Breast epithelium (tissue), 4 donors: ENCODE results near the gene TRMU. TPM values are rescaled to one million over a fixed set of nuclear protein-coding genes. Genes with fewer than 3 reads are reported as not detected.

Experiments used
- DNase-seq, 2 donors: peaks; one replicate each; pipeline ENCODE4 v3.0.0-alpha.2; 2019; ENCODE audit warnings: low spot score in 2 of 2
- H3K27ac ChIP-seq, 2 donors: fragments of 200-600 bp; sonication (generic) in 1 of 2; one replicate each; pipeline ENCODE4 v1.5.1; 2016 to 2019; ENCODE audit warnings: mild to moderate bottlenecking in 1 of 2
- H3K27me3 ChIP-seq, 2 donors: fragments of 200-600 bp; sonication (generic) in 1 of 2; one replicate each; pipeline versions ENCODE4 v1.5.1 to v1.6.0; 2017 to 2019; ENCODE audit warnings: control low read depth in 1 of 2, mild to moderate bottlenecking in 1 of 2
- H3K36me3 ChIP-seq: fragments of 200-600 bp; one replicate; pipeline ENCODE4 v1.5.1; 2019
- H3K4me1 ChIP-seq, 2 donors: fragments of 200-600 bp; sonication (generic); one replicate each; pipeline ENCODE4 v1.5.1; 2016 to 2019; ENCODE audit warnings: control low read depth in 1 of 2
- H3K4me3 ChIP-seq, 3 donors: fragments of 200-600 bp; sonication (generic); 1 replicate in 2 of 3; 2 replicates in 1 of 3; pipeline ENCODE4 v1.5.1; 2016 to 2019; ENCODE audit warnings: mild to moderate bottlenecking in 3 of 3, moderate library complexity in 2 of 3
- H3K9me3 ChIP-seq, 2 donors: fragments of 200-600 bp; sonication (generic) in 1 of 2; one replicate each; pipeline ENCODE4 v1.5.1; 2016 to 2019; ENCODE audit warnings: control low read depth in 1 of 2
- POLR2A ChIP-seq: fragments of 450-650 bp; IDR thresholded peaks from one replicate; pipeline ENCODE4 v1.6.1; 2016; ENCODE audit warnings: antibody characterized with exemption, mild to moderate bottlenecking, moderate library complexity
- POLR2AphosphoS5 ChIP-seq, 3 donors: sonication (generic); formaldehyde crosslinking; IDR thresholded peaks; one replicate each; pipeline ENCODE4 v1.6.1; 2017; ENCODE audit warnings: antibody characterized with exemption in 3 of 3
- intact Hi-C: fragments of 100-400 bp; cut with DNase I; formaldehyde crosslinking; loops from one replicate; pipeline ENCODE4 v1.15.1; 2023; ENCODE audit warnings: low total_unique reads
- total RNA-seq, 3 donors: library from RNA; depleted of rRNA; stranded (reverse); fragments of >200 nt; gene quantifications; one replicate each; pipeline ENCODE4 v1.1.0, GENCODE V29; 2016
- TF ChIP-seq, protein P1 (sequence below), 3 donors: fragments of 450-650 bp; IDR thresholded peaks; one replicate each; pipeline ENCODE4 v1.5.1; 2016 to 2017; ENCODE audit warnings: antibody characterized with exemption in 3 of 3, mild to moderate bottlenecking in 3 of 3, moderate library complexity in 3 of 3

The TRMU gene
- total RNA-seq, 3 donors from 2014 or later: 25.4 to 40.6 (median 37.6) TPM

DNA sequence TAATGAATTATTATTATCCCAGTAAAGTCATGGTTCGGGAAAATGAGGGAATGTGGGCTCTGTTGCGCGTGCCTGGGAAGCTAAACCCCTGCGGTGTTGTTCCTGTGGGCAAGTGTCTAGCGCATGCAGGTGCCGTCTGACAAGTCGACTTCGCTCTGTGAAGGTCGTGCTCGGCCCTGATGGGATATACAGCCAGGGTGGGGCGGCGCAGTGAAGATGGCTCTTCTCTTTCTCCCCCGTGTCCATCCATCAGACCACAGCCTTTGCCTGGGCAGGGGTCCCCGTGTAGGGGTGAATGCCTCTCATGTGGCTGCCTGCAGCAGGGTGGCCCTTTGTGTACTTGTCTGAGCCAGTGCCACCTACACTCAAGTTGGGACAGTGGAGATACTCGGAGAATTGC lies 12.8 kb upstream of the TRMU start:
- intact Hi-C loops: no loop called here
- H3K27ac ChIP-seq: no peak overlapping the region
- H3K36me3 ChIP-seq: no peaks in the 10 kb centered on the region
- H3K4me1 ChIP-seq: no peaks in the 10 kb centered on the region
- TF ChIP-seq, protein P1, sequence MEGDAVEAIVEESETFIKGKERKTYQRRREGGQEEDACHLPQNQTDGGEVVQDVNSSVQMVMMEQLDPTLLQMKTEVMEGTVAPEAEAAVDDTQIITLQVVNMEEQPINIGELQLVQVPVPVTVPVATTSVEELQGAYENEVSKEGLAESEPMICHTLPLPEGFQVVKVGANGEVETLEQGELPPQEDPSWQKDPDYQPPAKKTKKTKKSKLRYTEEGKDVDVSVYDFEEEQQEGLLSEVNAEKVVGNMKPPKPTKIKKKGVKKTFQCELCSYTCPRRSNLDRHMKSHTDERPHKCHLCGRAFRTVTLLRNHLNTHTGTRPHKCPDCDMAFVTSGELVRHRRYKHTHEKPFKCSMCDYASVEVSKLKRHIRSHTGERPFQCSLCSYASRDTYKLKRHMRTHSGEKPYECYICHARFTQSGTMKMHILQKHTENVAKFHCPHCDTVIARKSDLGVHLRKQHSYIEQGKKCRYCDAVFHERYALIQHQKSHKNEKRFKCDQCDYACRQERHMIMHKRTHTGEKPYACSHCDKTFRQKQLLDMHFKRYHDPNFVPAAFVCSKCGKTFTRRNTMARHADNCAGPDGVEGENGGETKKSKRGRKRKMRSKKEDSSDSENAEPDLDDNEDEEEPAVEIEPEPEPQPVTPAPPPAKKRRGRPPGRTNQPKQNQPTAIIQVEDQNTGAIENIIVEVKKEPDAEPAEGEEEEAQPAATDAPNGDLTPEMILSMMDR (IDR thresholded peaks at IDR 0.05): no peak
- TF ChIP-seq POLR2AphosphoS5 (IDR thresholded peaks at IDR 0.05) (no peak), POLR2A (no peak)
- no peaks in the 10 kb centered on the region for H3K27me3 ChIP-seq
- H3K4me3 ChIP-seq: no peak overlapping the region
- DNase-seq: no peak
- no peaks in the 10 kb centered on the region for H3K9me3 ChIP-seq

DNA sequence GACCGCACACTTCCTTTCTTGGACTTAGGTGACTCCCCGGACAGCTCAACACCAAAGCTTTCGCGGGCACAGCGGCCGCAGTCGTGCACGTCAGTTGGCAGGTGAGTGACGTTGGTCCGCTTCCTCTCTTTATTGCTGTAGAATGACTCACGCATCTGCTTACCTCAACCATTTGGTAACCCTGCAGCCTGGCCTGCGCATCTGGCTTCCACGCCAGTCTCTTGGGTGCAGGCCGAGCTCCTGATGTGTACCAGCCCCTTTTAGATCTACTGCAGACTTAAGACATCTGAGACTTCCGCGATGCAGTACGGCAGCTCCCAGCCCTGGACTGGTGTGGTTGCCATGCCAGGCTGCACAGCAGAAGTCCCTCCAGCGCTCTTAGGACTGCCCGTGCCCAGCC lies 12.4 kb upstream of the TRMU start:
- no peak overlapping the region for H3K27ac ChIP-seq
- no peaks in the 10 kb centered on the region for H3K27me3 ChIP-seq
- intact Hi-C loops: no loop called here
- DNase-seq: no peak
- H3K36me3 ChIP-seq: no peaks in the 10 kb centered on the region
- no peaks in the 10 kb centered on the region for H3K4me1 ChIP-seq
- H3K9me3 ChIP-seq: no peaks in the 10 kb centered on the region
- H3K4me3 ChIP-seq: no peak overlapping the region
- TF ChIP-seq, protein P1 (IDR thresholded peaks at IDR 0.05): no peak
- no peak for TF ChIP-seq POLR2AphosphoS5 (IDR thresholded peaks at IDR 0.05)
- no peak for TF ChIP-seq POLR2A

DNA sequence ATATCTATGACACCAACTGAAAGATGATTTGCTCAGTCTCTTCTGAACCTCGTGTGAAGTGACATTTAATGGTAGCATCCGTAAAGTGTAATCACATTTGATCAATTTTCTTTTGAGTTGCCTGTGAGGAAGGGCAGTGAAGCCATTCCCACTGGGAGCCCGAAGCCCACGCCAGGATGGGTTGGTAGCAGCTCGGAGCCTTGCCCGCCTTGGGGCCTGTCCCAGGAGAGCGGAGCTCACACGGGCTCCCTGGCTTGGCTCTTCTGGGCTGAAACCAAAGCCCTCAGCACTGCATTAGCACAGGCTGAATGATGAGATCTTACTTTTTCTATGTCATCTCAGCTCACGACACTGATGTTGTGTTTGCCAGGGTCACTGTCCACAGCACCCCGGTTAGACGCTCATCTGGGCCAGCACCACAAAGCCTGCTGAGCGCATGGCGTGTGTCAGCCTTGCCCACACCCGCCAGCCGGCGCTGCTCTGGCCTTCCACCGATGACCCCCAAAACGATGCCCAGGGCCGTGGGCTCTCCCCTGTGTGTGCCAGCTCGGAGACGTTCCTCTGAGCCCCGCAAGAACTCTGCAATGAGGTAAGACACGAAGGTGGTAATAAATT lies 9.3 kb upstream of the TRMU start:
- Histone ChIP-seq H3K4me1 (no peaks in the 10 kb centered on the region), H3K36me3 (no peaks in the 10 kb centered on the region), H3K27me3 (no peaks in the 10 kb centered on the region), H3K4me3 (no peak overlapping the region), H3K9me3 (no peaks in the 10 kb centered on the region), H3K27ac (no peak overlapping the region)
- DNase-seq: no peak
- intact Hi-C loops: no loop called here
- TF ChIP-seq POLR2AphosphoS5 (IDR thresholded peaks at IDR 0.05) (no peak), POLR2A (no peak)
- TF ChIP-seq, protein P1 (IDR thresholded peaks at IDR 0.05): no peak

DNA sequence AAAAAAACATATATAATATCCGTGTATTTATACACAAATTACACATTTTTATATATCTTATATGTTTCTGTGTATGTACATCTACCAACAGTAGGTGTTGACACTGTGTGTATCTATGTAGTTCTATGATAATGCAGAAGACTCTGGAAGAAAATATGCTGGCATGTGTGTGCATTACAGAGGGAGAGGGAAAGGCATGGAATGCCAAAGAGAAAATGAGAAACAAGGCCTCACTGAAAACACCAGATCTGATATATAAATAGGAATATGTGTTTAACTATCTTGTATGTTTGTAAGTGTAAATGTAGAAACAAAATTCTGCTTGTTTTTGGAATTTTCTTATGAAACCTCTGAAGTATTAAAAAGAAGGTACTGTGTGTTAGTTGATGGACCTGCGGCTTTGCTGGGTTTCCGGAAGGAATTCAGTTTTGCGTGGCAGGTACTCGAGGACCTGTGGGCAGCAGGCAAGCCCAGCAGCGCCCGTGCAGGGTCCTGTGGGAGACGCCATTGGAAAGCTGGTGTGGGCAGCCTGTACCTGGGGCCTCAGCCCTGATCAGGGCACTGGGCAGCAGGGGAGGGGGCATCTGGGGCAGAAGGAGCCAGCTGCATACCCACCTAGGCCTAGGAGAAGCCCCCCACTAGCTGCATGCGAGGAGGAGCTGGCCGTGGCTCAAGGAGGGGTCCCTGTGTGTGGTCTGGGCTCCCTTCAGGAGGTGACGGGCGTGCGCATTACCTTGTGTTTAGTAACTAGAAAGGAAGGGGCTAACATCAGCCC lies 7.6 kb upstream of the TRMU start:
- TF ChIP-seq POLR2A: no peak
- TF ChIP-seq, protein P1 (IDR thresholded peaks at IDR 0.05): no peak
- no peak for TF ChIP-seq POLR2AphosphoS5 (IDR thresholded peaks at IDR 0.05)
- H3K36me3 ChIP-seq: no peaks in the 10 kb centered on the region
- H3K27ac ChIP-seq: no peak overlapping the region
- no peaks in the 10 kb centered on the region for H3K4me1 ChIP-seq
- no peak for DNase-seq
- no peaks in the 10 kb centered on the region for H3K27me3 ChIP-seq
- H3K9me3 ChIP-seq: no peaks in the 10 kb centered on the region
- intact Hi-C loops: no loop called here
- H3K4me3 ChIP-seq: no peak overlapping the region

DNA sequence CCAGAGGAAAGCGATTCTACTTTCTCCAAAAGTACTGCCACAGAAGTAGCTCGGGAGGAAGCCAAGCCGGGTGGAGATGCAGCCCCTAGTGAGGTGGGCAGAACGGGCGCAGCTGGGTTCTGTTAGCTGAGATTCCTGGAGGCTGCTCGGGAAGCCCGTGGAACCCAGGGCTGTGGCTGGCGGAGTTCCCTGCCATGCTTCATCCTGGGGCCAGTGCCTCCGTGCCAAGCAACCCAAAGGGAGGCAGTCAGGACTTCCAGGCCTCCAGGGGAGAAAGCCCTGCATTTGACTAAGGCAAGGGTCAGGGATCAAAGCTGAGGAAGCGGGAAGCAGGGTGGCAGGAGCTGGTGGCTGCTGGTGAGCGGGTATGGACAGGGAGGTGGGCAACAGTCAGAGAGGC lies 6.7 kb upstream of the TRMU start:
- Histone ChIP-seq H3K9me3 (no peaks in the 10 kb centered on the region), H3K27me3 (no peaks in the 10 kb centered on the region), H3K4me1 (no peaks in the 10 kb centered on the region), H3K4me3 (no peak overlapping the region), H3K27ac (no peak overlapping the region), H3K36me3 (no peaks in the 10 kb centered on the region)
- TF ChIP-seq, protein P1 (IDR thresholded peaks at IDR 0.05): no peak
- TF ChIP-seq POLR2A: no peak
- TF ChIP-seq POLR2AphosphoS5 (IDR thresholded peaks at IDR 0.05): no peak
- intact Hi-C loops: no loop called here
- no peak for DNase-seq
